ENCODE data around the gene RRP8. TPM values are rescaled to one million over a fixed set of nuclear protein-coding genes. Genes with fewer than 3 reads are reported as not detected.

Gene RRP8
- total RNA-seq, 1 donor from 2014 or later: 14.6 TPM

- Mint-ChIP-seq H3K4me3 (ENCODE audit: unreplicated experiment) (no peak overlapping the region), H3K4me1 (ENCODE audit: unreplicated experiment) (peaks cover 15% of the 10 kb centered on the region), H3K9me3 (ENCODE audit: unreplicated experiment) (no peaks in the 10 kb centered on the region), H3K27ac (ENCODE audit: unreplicated experiment) (no peak overlapping the region), H3K36me3 (ENCODE audit: low read depth, unreplicated experiment) (peaks cover 41% of the 10 kb centered on the region), H3K27me3 (ENCODE audit: unreplicated experiment) (peaks cover 11% of the 10 kb centered on the region)
- no peak for TF ChIP-seq CTCF (IDR thresholded peaks at IDR 0.05; ENCODE audit: unreplicated experiment)
- DNase-seq (ENCODE audit: low spot score): no peak
Observed at GRCh38 chr11:6613496-6613895, 10.1 kb upstream of the RRP8 start.

GRCh38 chr11:6612213-6613041 lies 9.0 kb upstream of the RRP8 start, which contains the start of gene TAF10:
TAF10 (minus strand) TSS chr11:6612216; CDS start chr11:6612189, 27 bp downstream.
- Mint-ChIP-seq H3K27me3 (ENCODE audit: unreplicated experiment) (peaks cover 9% of the 10 kb centered on the region), H3K9me3 (ENCODE audit: unreplicated experiment) (no peaks in the 10 kb centered on the region), H3K4me1 (ENCODE audit: unreplicated experiment) (peaks cover 24% of the 10 kb centered on the region), H3K4me3 (ENCODE audit: unreplicated experiment) (peak within 1 kb of the TSS; percentile 90), H3K27ac (ENCODE audit: unreplicated experiment) (peak within 1 kb of the TSS; percentile 96), H3K36me3 (ENCODE audit: low read depth, unreplicated experiment) (peaks cover 49% of the 10 kb centered on the region)
- peak; percentile 94 for DNase-seq (ENCODE audit: low spot score)
- TF ChIP-seq CTCF (IDR thresholded peaks at IDR 0.05; ENCODE audit: unreplicated experiment): peak; percentile 43

- H3K4me3 Mint-ChIP-seq (ENCODE audit: unreplicated experiment): peak overlapping the region; percentile 90
- H3K36me3 Mint-ChIP-seq (ENCODE audit: low read depth, unreplicated experiment): peaks cover 52% of the 10 kb centered on the region
- H3K27me3 Mint-ChIP-seq (ENCODE audit: unreplicated experiment): peaks cover 7% of the 10 kb centered on the region
- no peak for TF ChIP-seq CTCF (IDR thresholded peaks at IDR 0.05; ENCODE audit: unreplicated experiment)
- peaks cover 28% of the 10 kb centered on the region for H3K4me1 Mint-ChIP-seq (ENCODE audit: unreplicated experiment)
- H3K9me3 Mint-ChIP-seq (ENCODE audit: unreplicated experiment): no peaks in the 10 kb centered on the region
- H3K27ac Mint-ChIP-seq (ENCODE audit: unreplicated experiment): no peak overlapping the region
- DNase-seq (ENCODE audit: low spot score): no peak
Observed at GRCh38 chr11:6611963-6612212, 8.5 kb upstream of the RRP8 start.

- Mint-ChIP-seq H3K4me3 (ENCODE audit: unreplicated experiment) (peak overlapping the region; percentile 90), H3K4me1 (ENCODE audit: unreplicated experiment) (peaks cover 33% of the 10 kb centered on the region), H3K27ac (ENCODE audit: unreplicated experiment) (peak overlapping the region; percentile 96), H3K9me3 (ENCODE audit: unreplicated experiment) (no peaks in the 10 kb centered on the region), H3K27me3 (ENCODE audit: unreplicated experiment) (peaks cover 7% of the 10 kb centered on the region), H3K36me3 (ENCODE audit: low read depth, unreplicated experiment) (peaks cover 56% of the 10 kb centered on the region)
- no peak for TF ChIP-seq CTCF (IDR thresholded peaks at IDR 0.05; ENCODE audit: unreplicated experiment)
- no peak for DNase-seq (ENCODE audit: low spot score)
Observed at GRCh38 chr11:6611092-6611962, 7.9 kb upstream of the RRP8 start.
